Measurements from ENCODE around the gene NUS1. TPM values are rescaled to one million over a fixed set of nuclear protein-coding genes. Genes with fewer than 3 reads are reported as not detected.
A peak's percentile ranks its signal among the peaks of the same experiment; 100 is the strongest.

NUS1 gene
- total and polyA plus RNA-seq, 9 of the 15 experiments (the other 6 are each of a cell fraction or from before 2014, with no cell fraction given), result 16.3 to 53.7 (median 26.4) TPM

DNA sequence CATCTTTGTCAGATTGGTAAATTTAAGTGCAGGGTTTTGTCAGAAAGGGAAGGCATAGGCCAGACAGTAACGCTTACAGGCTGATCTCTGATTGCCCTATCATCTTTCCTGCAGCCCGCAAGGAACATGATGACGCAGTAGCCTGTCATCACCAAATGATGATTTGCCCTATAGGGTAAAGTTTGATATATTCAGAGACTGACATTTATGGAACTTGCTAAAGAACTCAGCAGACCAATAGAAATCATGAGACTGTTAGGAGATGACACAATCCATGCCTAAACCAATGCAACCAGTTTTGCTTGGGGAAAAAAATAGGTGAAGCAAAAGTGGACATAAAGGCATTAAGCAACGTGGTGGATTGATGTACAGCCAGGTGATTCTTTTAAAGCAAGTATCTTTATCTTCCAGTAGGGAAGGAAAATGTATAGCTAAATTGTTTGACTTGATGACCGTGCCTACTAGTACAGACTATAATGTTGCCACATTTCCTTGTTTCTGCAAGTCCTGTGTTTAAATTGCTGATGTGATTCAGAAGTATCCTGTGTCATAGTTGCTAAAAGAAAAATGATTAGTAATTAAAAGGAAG is 2.4 kb downstream of the NUS1 start:
- peak overlapping the region in 1 of 2 experiments; percentile 39; a peak in 1 of 4 replicates for H3K9ac ChIP-seq (ENCODE audit: insufficient read depth in 1 of 2, low read depth in 2 of 2, low read length in 2 of 2)
- no peak overlapping the region for H2AFZ ChIP-seq (ENCODE audit: low read depth, low read length)
- H3K36me3 ChIP-seq (ENCODE audit: control insufficient read depth, insufficient read depth, low read length), result peaks cover 51% of the 10 kb centered on the region
- ChIA-PET CTCF (ENCODE audit: low intra/inter-chr PET ratio) (no interaction called here), POLR2A (interaction anchor here (1.0 kb wide), 1 partner anchor 194 kb away, joined by 3 read pairs; no protein-coding TSS in a partner anchor)
- DNase-seq (ENCODE audit: extremely low read depth in 1 of 4, low spot score in 3 of 4) (peak in 3 of 4 experiments; percentile 29 to 59 (median 29)), FAIRE-seq (no peak), ATAC-seq (peak; percentile 13; the same call in 2 of the 3 replicates)
- intact Hi-C loops (cut with micrococcal nuclease), result loop anchor here (10.0 kb wide), 1 partner anchor 203 kb away; no protein-coding TSS in a partner anchor
- H3K27me3 ChIP-seq (ENCODE audit: control insufficient read depth in 2 of 2, insufficient read depth in 2 of 2, low read length in 2 of 2), result no peaks in the 10 kb centered on the region
- H3K79me2 ChIP-seq (ENCODE audit: control insufficient read depth, insufficient read depth, low read length), result peaks cover 95% of the 10 kb centered on the region
- H3K27ac ChIP-seq (ENCODE audit: extremely low read depth, low read depth, low read length), result peak overlapping the region; percentile 34; the same call in 2 of the 3 replicates
- peaks cover 27% of the 10 kb centered on the region for H4K20me1 ChIP-seq (replicated peaks; ENCODE audit: control insufficient read depth, insufficient read depth, low read length)
- H3K9me1 ChIP-seq (ENCODE audit: control insufficient read depth, insufficient read depth, low read length), result peaks cover 3% of the 10 kb centered on the region
- WGBS (ENCODE audit: insufficient coverage, low coverage, missing lambda C conversion rate), result 19% methylated on average over 5 of the region's 5 CpGs
- H3K4me1 ChIP-seq (replicated peaks in 1 of 2; ENCODE audit: control insufficient read depth in 2 of 2, insufficient read depth in 2 of 2, low read length in 2 of 2), result peaks cover 13 to 35% of the 10 kb centered on the region in 2 experiments
- BruUV-seq (replicated peaks), result no TSS peak
- in situ Hi-C loops (cut with MboI), result no loop called here
- peak overlapping the region; percentile 89; the same call in 1 of the 2 replicates for H3K4me3 ChIP-seq
- peak overlapping the region; percentile 85 for H3K4me2 ChIP-seq (ENCODE audit: insufficient read depth, low read length)
- peaks cover 3% of the 10 kb centered on the region; the same call in 1 of the 2 replicates for H3K9me3 ChIP-seq (replicated peaks; ENCODE audit: control insufficient read depth, insufficient read depth, low read depth, low read length)
- peak; percentile 88 for TF ChIP-seq MEIS2 (IDR thresholded peaks at IDR 0.05; ENCODE audit: partially characterized antibody)
- peak; percentile 74 for TF ChIP-seq PKNOX1 (IDR thresholded peaks at IDR 0.05)
- TF ChIP-seq FOSL1 (tag; conservative IDR thresholded peaks at IDR 0.05), result peak; percentile 71
- no peak for TF ChIP-seq PHF8 (IDR thresholded peaks at IDR 0.05; ENCODE audit: borderline replicate concordance, low read length)
- no peak for TF ChIP-seq KHSRP (IDR thresholded peaks at IDR 0.05)
- no peak for TF ChIP-seq ZEB2 (IDR thresholded peaks at IDR 0.05)
- TF ChIP-seq JUND (IDR thresholded peaks at IDR 0.05; ENCODE audit: borderline replicate concordance, low read depth, low read length), result peak; percentile 54; the same call in 1 of the 2 replicates
- TF ChIP-seq JUND (tag; IDR thresholded peaks at IDR 0.05; ENCODE audit: borderline replicate concordance, low read depth, low read length), result peak; percentile 23; the same call in 1 of the 3 replicates
- 0 out of 2 replicates have a peak, but pooled peaks have one; percentile 36 for TF ChIP-seq SMAD4 (CRISPR knock-in tag; conservative IDR thresholded peaks at IDR 0.05)
- TF ChIP-seq CTBP1 (IDR thresholded peaks at IDR 0.05; ENCODE audit: borderline replicate concordance), result no peak
- TF ChIP-seq ZNF589 (CRISPR knock-in tag; IDR thresholded peaks at IDR 0.05; ENCODE audit: low read depth), result 0 out of 2 replicates have a peak, but pooled peaks have one; percentile 27
- TF ChIP-seq, protein P1, sequence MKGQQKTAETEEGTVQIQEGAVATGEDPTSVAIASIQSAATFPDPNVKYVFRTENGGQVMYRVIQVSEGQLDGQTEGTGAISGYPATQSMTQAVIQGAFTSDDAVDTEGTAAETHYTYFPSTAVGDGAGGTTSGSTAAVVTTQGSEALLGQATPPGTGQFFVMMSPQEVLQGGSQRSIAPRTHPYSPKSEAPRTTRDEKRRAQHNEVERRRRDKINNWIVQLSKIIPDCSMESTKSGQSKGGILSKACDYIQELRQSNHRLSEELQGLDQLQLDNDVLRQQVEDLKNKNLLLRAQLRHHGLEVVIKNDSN (CRISPR knock-in tag; IDR thresholded peaks at IDR 0.05), result no peak
- TF ChIP-seq RBFOX2 (IDR thresholded peaks at IDR 0.05; ENCODE audit: low read depth, low read length), result 0 out of 2 replicates have a peak, but pooled peaks have one; percentile 11
- TF ChIP-seq ZNF354B (CRISPR knock-in tag; IDR thresholded peaks at IDR 0.05), result no peak
- TF ChIP-seq NFATC3 (IDR thresholded peaks at IDR 0.05), result no peak
- no peak for TF ChIP-seq ZNF140 (CRISPR knock-in tag; IDR thresholded peaks at IDR 0.05)
- TF ChIP-seq CBX8 (IDR thresholded peaks at IDR 0.05; ENCODE audit: borderline replicate concordance, extremely low read depth, low read depth, low read length, poor library complexity, severe bottlenecking), result no peak
- no peak for TF ChIP-seq PHB2 (IDR thresholded peaks at IDR 0.05; ENCODE audit: low read depth)
- TF ChIP-seq, protein P2, sequence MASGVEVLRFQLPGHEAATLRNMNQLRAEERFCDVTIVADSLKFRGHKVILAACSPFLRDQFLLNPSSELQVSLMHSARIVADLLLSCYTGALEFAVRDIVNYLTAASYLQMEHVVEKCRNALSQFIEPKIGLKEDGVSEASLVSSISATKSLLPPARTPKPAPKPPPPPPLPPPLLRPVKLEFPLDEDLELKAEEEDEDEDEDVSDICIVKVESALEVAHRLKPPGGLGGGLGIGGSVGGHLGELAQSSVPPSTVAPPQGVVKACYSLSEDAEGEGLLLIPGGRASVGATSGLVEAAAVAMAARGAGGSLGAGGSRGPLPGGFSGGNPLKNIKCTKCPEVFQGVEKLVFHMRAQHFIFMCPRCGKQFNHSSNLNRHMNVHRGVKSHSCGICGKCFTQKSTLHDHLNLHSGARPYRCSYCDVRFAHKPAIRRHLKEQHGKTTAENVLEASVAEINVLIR (CRISPR knock-in tag; IDR thresholded peaks at IDR 0.05), result peak; percentile 37; the same call in 1 of the 2 replicates
- peak in 1 of 2 experiments; percentile 14; a peak in 1 of 4 replicates for TF ChIP-seq TRIM24 (IDR thresholded peaks at IDR 0.05)
